Stimulated activated CD4-positive, alpha-beta T cell treated with anti-CD3 and anti-CD28 coated beads, Interleukin-1b, Interleukin-23, amount 100 ng/mL, for 4 hours (primary cell): Measurements from ENCODE around the gene GNG2.

Experiments used
- DNase-seq, 2 donors: peaks; one replicate each; pipeline ENCODE4 v3.0.0-alpha.2; 2020; ENCODE audit warnings: low read depth in 2 of 2

GNG2 gene

GRCh38 chr14:51860164-51860824 lies at the start of gene GNG2:
Gene GNG2, plus strand, starts transcription at chr14:51860612. Its CDS starts 90,067 bp downstream, at chr14:51950679.
- DNase-seq: peak; percentile 61 to 63

GRCh38 chr14:51811706-51812105 lies 48.7 kb upstream of the GNG2 start:
- DNase-seq: no peak

GRCh38 chr14:51816031-51816430 lies 44.4 kb upstream of the GNG2 start:
- no peak for DNase-seq

GRCh38 chr14:51817326-51817725 lies 43.1 kb upstream of the GNG2 start:
- DNase-seq: no peak

- DNase-seq: no peak
Measured at GRCh38 chr14:51818748-51819380, 41.5 kb upstream of the GNG2 start.

- no peak for DNase-seq
Measured at GRCh38 chr14:51821822-51822221, 38.6 kb upstream of the GNG2 start.

GRCh38 chr14:51822499-51822898 lies 37.9 kb upstream of the GNG2 start:
- DNase-seq: no peak

- DNase-seq: no peak
Measured at GRCh38 chr14:51823706-51824105, 36.7 kb upstream of the GNG2 start.

GRCh38 chr14:51824191-51824590 lies 36.2 kb upstream of the GNG2 start:
- no peak for DNase-seq

GRCh38 chr14:51825926-51826325 lies 34.5 kb upstream of the GNG2 start:
- no peak for DNase-seq

GRCh38 chr14:51828017-51828797 lies 32.2 kb upstream of the GNG2 start:
- peak; percentile 28 to 54 for DNase-seq

- DNase-seq: no peak
Measured at GRCh38 chr14:51834240-51834639, 26.2 kb upstream of the GNG2 start.

- DNase-seq: no peak
Measured at GRCh38 chr14:51836417-51836816, 24.0 kb upstream of the GNG2 start.

- DNase-seq: no peak
Measured at GRCh38 chr14:51844081-51844881, 16.1 kb upstream of the GNG2 start.

GRCh38 chr14:51845811-51846210 lies 14.6 kb upstream of the GNG2 start:
- no peak for DNase-seq

- DNase-seq: peak; percentile 47 to 78
Measured at GRCh38 chr14:51846631-51847488, 13.6 kb upstream of the GNG2 start.

GRCh38 chr14:51847489-51847796 lies 13.0 kb upstream of the GNG2 start:
- DNase-seq: no peak

- no peak for DNase-seq
Measured at GRCh38 chr14:51848120-51848519, 12.3 kb upstream of the GNG2 start.

- DNase-seq: no peak
Measured at GRCh38 chr14:51849097-51849496, 11.3 kb upstream of the GNG2 start.

- DNase-seq: no peak
Measured at GRCh38 chr14:51850651-51851050, 9.8 kb upstream of the GNG2 start.

- no peak for DNase-seq
Measured at GRCh38 chr14:51852541-51852940, 7.9 kb upstream of the GNG2 start.
